ENCODE results near the gene ACSL3. TPM values are rescaled to one million over a fixed set of nuclear protein-coding genes. Genes with fewer than 3 reads are reported as not detected.

The ACSL3 gene
- total RNA-seq, 1 donor from 2014 or later, result 125 TPM

DNA sequence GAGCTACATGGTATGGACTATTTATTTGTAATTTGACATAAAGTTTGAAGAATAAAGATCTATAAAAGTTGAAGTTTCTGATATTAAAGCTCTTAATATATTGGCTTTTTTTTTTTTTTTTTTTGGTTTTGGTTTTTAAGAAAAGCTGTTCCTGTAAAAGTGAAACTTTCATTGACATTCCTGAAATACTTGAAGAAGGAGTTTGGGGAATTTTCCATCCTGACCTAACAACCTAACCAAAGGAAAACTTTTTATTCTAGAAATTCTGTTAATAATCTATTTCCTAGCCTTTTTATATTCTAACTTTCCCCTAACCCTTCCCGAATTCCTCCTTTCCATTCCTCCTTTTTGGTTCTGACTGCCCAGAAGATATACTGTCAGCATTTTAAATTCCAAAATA is 83.7 kb downstream of the ACSL3 start:
- no peak for DNase-seq

DNA sequence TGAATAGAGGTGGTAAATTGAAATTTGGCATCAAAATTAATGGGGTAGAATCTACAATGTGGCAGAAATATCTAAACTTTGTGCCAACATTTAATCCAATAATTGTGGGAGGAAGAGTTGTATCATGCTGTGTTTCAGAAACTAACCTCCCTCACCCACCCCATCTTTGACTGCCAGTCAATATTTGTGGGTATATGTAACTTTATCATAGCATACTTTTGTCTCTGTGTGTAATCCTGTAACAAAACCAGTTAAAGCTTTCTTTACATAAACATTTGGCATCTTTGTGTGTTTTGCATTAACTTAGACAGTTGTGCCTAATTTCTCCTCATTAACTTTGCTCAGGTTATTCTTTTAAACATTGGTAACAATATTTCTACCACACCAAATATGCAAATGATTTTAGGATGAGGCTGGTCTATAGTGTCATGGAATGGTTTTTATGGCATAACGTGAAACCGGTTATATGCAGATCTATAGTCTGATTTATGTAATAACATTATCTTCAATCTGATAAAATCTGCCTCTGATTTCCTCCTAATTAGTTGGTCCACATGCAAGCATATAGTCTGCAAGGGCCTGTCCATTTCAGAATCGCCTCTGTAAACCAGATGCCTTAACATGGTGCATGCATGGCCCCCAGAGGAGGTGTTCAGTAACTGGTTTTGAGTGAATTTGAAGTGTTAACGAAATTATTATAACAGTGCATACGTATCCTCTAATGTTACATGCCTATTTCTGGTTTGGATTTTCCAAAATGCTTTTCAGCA is 84.3 kb downstream of the ACSL3 start:
- no peak for DNase-seq

GRCh38 chr2:222945887-222946286 is 85.1 kb downstream of the ACSL3 start:
- no peak for DNase-seq

- DNase-seq, result no peak
Observed at GRCh38 chr2:222946700-222947287, 86.0 kb downstream of the ACSL3 start.

DNA sequence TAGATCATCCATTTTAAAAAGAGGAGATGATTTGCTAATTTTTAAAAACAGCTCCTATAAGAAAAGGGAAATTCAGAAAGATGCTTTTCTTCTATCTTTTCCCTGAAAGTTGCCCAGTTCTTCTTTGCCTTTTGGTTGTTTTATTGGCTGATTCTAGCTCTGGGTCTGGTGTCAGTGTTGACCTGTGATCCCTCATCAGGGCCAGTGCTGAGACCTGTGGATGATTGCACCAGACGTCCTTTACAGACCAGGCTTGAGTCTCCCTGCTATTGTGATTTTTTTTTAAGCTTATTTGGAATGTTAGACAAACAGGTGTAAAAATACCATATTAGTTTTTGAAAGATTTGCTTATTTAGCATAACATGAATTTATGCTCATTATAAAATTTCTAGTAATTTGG is 88.2 kb downstream of the ACSL3 start:
- DNase-seq, result no peak

GRCh38 chr2:222949690-222950323 is 89.0 kb downstream of the ACSL3 start:
- DNase-seq, result no peak

- peak; percentile 34 for DNase-seq
Observed at GRCh38 chr2:222950638-222951285, 89.9 kb downstream of the ACSL3 start.

GRCh38 chr2:222952204-222952603 is 91.4 kb downstream of the ACSL3 start:
- DNase-seq, result peak; percentile 19

DNA sequence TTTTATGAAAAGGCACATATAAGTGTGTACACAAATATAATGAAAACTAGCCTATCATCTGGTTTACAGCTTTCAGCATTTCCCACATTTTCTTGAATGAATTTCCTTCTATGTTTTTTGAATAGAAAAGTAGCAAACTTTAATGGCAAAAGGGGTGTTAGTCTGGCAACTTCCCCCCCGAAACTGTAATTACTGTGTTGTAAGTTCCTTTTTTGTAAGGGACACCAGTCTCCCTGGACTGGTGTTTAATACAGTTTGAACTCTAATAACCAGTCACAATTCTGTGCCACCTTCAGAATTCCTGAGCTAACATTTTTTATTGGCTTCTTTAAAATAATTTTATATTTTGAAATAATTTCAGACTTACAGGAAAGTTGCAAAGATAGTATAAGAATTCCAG is 94.2 kb downstream of the ACSL3 start:
- no peak for DNase-seq

- DNase-seq, result peak; percentile 24
Observed at GRCh38 chr2:222959358-222959757, 98.5 kb downstream of the ACSL3 start.

DNA sequence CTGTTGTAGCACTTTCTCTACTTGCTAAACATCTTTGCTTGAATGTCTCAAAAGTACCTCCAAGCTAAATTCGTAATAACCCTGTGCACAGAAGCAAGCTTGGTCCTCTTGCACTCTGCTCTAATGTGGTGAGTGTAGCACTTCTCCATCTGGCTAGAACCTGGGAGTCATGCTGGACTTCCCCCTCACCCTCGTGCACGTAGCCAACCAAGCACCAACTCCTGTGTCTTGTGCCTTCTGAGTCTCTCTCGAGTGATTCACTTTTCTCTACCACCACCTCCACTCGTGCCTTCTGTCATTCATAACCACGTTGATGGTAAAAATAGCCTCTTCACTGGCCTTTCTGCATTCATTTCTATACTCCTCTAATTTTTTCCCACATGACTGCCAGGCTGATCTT is 99.3 kb downstream of the ACSL3 start:
- no peak for DNase-seq

- DNase-seq, result no peak
Observed at GRCh38 chr2:222963641-222964040, 102.8 kb downstream of the ACSL3 start.

DNA sequence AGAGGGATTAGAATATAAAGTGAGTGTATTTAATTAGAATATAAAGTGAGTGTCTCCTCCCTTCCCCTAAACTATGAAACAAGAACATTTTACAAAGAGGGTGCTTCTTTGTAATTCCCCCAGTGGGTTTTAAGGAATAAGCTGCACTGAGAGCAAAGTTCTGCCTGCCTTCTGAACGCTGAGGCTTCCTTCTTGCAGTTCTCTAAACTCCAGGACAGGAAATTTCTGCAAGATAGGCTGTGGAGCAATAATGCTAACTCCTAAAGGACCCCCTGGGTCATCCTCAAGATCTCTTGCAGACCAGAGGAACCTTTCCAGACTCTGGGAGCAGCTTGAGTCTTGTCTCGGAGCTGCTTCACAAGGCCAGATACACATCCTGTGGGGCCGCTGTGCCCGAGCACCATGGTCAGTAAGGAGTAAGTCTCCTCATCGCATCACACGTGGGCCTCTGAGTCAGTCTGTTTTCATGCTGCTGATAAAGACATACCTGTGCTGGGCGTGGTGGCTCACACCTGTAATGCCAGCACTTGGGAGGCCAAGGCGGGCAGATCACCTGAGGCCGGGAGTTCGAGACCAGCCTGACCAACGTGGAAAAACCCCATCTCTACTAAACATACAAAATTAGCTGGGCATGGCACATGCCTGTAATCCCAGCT is 103.7 kb downstream of the ACSL3 start:
- no peak for DNase-seq

GRCh38 chr2:222965555-222965954 is 104.7 kb downstream of the ACSL3 start:
- no peak for DNase-seq

GRCh38 chr2:222968550-222969155 is 107.8 kb downstream of the ACSL3 start:
- DNase-seq, result no peak

- DNase-seq, result no peak
Observed at GRCh38 chr2:222969491-222969890, 108.7 kb downstream of the ACSL3 start.

DNA sequence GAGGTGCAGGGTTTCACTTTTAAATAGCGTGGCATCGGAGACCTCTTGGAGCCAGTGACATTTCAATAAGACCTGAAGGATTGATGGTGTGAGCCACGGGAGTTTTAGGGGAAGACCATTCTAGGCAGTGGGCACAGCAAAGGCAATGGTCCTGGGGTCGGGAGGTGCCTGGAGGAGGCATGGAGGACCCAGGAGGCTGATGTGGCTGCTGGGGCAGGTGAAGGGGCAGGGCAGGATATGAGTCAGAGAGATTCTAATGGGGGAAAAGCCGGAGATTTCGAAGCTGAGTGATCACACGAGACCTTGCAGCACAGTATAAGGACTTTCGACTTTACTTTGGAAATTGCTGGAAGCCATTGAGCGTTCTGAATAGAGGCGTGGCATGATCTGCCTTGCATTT is 111.6 kb downstream of the ACSL3 start:
- no peak for DNase-seq

DNA sequence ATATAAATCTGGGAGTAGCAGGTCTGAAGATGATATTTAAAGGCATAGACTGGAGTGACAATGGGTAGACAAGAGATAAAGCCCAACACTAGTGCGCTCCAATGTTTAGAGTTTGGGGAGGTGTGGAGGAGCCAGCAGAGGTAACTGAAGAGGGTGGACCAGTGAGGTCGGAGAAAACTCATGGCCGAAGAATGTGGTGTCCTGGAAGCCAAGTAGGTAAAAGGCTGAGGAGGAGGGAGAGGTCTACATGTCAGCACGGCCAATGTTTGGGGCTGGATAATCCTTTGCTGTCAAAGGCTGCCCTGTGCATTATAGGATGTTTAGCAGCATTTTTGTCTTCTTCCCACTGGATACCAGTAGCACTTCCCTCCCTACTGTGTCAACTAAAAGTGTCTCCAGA is 112.4 kb downstream of the ACSL3 start:
- DNase-seq, result no peak

GRCh38 chr2:222973733-222974132 is 112.9 kb downstream of the ACSL3 start:
- no peak for DNase-seq

DNA sequence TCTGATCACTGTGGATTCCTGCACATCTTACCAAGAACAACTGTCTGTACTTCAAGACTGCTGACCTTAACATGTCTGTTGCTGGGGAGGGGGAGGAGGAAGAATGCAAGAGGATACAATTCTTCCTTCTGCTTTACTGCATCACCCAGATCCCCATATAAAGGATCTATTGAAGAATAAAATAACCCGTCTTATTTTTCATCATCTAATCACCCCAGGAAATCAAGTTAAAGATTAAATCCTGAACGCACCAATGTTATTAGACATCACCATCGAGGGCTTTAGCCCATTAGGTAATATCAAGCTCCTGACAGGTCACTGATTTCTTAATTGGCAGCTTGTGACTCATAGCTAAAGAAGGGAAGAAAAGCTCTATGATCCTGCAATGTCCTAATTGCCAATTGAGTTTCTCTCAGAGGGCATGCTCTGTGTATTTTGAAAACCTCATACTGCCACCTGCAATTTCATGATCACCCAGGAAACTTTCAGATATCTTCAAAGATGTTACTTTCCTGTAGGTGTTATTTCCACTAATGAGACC is 115.8 kb downstream of the ACSL3 start:
- no peak for DNase-seq

DNA sequence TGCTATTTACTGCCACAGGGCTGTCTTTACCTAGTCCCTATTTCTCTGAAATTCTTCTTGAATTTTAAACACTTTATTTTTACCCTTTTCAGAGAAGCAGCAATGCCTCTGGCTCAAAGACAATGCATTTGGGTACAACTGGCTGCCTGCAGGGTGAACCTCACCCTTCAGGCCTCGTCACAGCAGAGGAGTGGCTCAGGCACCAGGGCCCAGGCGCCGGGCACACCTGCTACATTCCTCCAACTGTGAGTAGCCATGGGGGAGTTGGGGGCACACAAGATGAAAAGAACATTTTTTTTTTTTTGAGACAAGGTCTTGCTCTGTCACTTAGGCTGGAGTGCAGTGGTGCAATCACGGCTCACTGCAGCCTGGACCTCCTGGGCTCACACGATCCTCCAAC is 116.3 kb downstream of the ACSL3 start:
- no peak for DNase-seq

DNA sequence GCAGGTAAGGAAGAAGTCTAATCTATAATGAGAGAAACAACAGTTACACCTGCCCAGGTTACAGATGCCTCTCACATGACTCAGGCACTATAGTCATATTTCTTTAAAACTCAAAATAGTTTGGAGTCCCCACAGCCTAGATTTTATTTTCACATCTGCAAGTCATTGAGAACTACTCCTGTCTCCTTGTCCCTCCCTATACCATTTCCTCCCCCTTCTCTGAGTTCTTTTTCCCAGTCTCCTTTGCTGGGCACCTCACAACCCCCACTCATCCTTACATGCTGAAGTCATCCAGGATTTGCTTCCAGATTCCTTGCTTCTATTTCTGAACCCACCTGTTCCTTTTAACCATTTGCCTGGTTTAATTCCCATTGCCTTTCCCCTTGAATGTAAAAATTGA is 118.0 kb downstream of the ACSL3 start:
- DNase-seq, result no peak

Data from dermis blood vessel endothelial cell (primary cell).